GM19324 (cell line): ENCODE measurements around the gene CCZ1.
"Not testable (repeated sequence)": the region's sequence is repeated elsewhere in the genome, so short reads cannot be mapped to it uniquely, and the experiment has no call there.

ENCODE experiments used
- ATAC-seq: cut with Tn5 transposase; IDR thresholded peaks from one replicate; pipeline ENCODE4 v1.9.1; 2021; ENCODE audit warnings: mild to moderate bottlenecking, moderate library complexity; ENCODE audit not compliant: unreplicated experiment, low FRiP score

Gene CCZ1

DNA sequence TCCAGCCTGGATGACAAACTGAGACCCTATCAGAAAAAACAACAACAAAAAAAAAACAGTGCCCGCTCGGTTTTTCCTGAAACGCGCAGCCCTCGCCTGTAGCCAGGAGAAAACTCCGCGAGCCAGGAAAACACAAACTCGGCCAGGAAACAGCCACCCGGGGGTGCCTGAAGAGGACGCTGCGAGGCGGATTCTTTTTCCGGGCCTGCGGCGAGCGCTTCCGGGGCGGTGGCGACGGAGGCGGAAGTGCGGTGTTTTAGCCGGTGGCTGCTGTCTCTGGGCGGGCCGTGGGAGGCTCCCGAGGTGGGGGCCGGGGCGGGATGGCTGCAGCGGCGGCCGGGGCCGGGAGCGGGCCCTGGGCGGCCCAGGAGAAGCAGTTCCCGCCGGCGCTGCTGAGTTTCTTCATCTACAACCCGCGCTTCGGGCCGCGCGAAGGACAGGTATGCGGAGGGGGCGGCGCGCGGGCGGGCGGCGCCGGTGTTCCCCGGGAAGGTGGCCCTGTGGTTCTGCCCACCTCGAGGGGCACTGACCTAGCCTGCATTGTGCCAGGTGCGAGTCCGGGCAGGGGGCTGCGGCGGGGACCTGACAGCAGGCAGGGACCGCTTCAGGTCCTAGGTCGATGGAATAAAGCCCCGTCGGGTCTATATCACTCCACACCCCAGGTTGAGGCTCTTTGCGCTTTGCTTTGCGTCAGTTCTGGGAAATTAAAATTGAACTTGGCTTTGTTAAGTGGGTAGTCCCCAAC lies at the start of gene CCZ1:
TSS of gene CCZ1 (plus strand) at position 254 of the 745 bp plus-strand sequence. CDS start at position 321, 67 bp downstream.
- peak; percentile 80 for ATAC-seq

DNA sequence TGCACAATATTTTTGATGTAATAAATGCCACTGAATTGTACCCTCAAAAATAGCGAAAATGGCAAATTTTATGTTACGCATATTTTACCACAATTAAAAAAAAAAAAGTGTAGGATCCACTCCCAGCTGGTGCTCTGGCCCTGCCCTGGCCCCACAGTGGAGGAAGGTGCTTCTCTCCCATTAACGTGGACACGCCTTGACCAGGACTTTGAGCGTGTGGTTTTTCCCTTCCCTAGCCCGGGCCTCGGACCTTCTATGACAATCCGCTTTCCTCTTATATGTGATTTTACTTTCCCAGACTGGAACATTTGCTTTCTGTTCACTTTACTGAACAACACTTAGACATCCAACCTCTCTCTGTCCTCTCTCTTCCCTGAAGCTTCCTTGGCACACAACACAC lies 47.6 kb upstream of the CCZ1 start:
- ATAC-seq = no peak

- no peak for ATAC-seq
These were observed 43.8 kb upstream of the CCZ1 start for GRCh38 chr7:5854738-5855137.

DNA sequence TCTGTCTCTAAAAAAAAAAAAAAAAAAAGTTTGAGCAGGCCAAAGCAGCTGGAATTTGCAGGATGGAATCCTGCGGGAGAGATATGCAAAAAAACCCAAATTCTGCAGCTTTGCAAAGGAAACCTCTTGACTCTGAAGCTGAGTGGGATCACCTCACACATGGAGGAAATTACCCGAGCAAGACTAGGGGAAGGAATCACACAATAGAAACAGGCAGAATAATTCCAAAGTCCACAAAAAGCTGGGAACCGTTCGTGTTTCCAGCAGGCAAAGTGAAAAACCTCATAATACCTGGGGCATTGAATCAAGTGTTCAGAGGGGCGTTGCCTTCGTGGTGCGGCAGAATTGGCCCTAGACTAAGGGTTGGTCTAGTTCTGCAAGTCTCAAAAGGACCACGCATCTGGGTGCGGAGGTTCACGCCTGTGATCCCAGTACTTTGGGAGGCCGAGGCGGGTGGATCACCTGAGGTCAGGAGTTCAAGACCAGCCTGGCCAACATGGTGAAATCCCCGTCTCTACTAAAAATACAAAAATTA lies 41.4 kb upstream of the CCZ1 start:
- not testable (repeated sequence) for ATAC-seq

- not testable (repeated sequence) for ATAC-seq
These were observed 40.0 kb upstream of the CCZ1 start for GRCh38 chr7:5858494-5858893.

- not testable (repeated sequence) for ATAC-seq
These were observed 37.3 kb upstream of the CCZ1 start for GRCh38 chr7:5861281-5861680.

- not testable (repeated sequence) for ATAC-seq
These were observed 35.7 kb upstream of the CCZ1 start for GRCh38 chr7:5862753-5863366.

- not testable (repeated sequence) for ATAC-seq
These were observed 33.1 kb upstream of the CCZ1 start for GRCh38 chr7:5865279-5865931.

- no peak for ATAC-seq
These were observed 31.5 kb upstream of the CCZ1 start for GRCh38 chr7:5867060-5867459.

GRCh38 chr7:5868928-5869341 lies 29.6 kb upstream of the CCZ1 start:
- not testable (repeated sequence) for ATAC-seq

GRCh38 chr7:5869691-5870090 lies 28.8 kb upstream of the CCZ1 start:
- no peak for ATAC-seq

GRCh38 chr7:5870311-5870710 lies 28.2 kb upstream of the CCZ1 start:
- no peak for ATAC-seq

DNA sequence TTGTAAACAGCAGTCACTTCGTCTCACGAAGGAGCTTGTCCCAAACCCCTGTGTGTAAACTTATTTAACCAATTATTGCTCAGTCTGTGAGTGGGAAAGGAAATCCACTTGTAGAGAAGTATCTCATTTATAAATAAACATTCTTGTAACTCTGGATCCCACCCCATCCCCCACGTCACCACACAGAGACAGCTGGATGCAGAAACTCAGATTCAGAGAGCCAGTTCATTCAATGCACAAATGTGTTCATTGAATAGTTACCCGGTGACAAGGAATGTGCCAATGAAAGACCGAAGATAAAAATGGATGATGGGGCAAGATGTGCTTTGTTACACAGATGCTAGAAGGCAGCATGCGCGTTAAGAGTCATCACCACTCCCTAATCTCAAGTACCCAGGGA lies 26.2 kb upstream of the CCZ1 start:
- ATAC-seq = no peak

DNA sequence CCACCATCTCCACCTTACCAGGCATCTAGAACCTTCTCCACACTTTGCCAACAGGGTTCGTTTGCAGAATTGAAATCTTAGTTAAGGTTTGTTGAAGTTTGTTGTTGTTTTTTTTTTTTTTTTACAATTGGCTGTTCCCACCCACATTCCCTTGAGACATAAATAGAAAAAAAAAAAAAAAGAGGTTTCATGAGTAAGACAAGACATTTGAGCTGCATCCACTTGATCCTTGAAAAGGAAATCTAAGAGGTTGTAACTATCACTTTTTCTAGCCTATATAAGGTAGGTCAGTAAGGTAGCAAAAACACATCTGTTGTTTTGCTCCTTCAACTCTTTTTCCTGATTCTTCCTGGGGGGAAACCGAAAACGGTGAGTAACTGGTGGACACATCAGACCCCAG lies 18.9 kb upstream of the CCZ1 start:
- not testable (repeated sequence) for ATAC-seq

DNA sequence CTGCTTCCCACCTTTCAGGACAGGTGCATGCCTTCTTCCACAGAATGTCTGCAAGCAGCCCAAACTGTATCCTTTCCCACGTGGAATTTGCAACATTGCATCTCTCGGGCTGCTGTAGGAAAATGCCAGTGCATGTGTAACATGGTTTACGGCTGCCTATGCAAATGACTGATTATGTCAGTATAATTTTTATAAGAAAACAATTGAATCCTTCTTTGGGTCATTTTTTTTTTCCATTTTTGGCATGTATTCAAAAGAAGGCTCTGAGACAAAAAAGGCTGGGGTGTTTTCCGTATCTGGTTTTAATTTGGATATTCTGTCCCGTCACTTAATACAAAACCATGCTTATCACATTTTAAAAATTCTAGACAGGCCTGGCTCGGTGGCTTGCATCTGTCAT lies 18.4 kb upstream of the CCZ1 start:
- ATAC-seq = not testable (repeated sequence)

DNA sequence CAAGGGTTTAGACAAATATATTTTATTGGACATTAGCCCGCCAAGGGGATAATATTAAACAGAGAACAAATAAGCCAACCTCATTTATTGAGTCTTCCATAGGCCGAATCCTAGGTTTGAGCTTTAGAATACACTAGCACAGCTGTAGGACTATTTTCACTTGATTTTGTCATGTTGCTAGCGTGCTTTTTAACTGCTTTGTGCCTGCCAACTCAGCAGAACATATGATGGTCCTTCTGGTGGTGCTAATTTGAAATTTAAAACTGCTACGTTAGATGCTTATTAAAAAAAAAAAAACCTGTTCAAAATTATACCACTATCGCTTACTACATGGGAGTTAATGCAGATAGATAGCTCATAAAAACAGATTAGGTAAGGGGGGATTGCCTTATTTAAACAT lies 14.1 kb upstream of the CCZ1 start:
- ATAC-seq = not testable (repeated sequence)

DNA sequence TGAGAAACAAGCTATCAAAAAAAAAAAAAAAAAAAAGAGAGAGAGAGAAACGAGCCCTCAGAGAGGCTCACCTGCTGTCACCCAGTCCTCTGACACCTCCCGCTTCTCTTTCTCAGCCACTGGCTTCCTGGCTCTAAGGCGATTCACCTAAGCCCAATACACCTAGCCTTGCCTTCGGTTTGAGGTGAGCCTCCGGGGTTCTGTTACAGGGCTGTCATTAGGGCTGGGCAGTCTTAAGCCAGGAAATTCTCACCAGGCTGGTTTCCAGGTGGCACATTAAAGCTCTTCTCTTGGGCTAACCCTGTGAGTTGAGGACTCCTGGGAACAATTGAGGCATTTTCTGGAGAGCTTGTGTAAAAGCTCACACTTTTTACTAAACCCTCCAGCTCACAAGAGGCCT lies 10.5 kb upstream of the CCZ1 start:
- ATAC-seq = not testable (repeated sequence)

DNA sequence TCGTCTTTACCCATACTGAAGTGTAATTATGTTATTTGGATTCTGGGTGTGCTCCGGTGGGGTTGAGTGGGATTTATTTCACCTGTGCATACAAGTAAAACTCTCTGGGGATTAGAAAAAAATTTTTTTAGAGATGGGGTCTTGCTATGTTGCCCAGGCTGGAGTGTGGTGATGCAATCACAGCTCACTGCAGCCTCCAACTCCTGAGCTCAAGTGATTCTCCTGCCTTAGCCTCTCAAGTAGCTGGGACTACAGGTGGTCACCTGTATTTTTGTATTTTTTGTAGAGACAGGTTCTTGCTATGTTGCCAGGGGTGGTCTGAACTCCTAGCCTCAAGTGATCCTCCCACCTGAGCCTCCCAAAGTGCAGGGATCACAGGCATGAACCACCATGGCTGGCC lies 8.3 kb upstream of the CCZ1 start:
- not testable (repeated sequence) for ATAC-seq

DNA sequence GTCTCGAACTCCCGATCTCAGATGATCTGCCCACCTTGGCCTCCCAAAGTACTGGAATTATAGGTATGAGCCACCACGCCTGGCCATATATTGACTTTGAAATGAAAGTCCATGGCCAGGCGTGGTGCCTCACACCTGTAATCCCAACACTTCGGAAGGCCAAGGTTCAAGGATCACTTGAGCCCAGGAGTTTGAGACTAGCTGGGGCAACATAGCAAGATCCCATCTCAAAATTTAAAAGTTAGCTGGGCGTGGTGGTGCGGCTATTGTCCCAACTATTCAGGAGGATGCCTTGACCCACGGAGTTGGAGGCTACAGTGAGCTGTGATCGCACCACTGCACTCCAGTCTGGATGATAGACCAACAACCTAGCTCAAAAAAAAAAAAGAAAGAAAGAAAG lies 6.0 kb upstream of the CCZ1 start:
- no peak for ATAC-seq

- not testable (repeated sequence) for ATAC-seq
These were observed 1.1 kb upstream of the CCZ1 start for GRCh38 chr7:5897369-5897919.

DNA sequence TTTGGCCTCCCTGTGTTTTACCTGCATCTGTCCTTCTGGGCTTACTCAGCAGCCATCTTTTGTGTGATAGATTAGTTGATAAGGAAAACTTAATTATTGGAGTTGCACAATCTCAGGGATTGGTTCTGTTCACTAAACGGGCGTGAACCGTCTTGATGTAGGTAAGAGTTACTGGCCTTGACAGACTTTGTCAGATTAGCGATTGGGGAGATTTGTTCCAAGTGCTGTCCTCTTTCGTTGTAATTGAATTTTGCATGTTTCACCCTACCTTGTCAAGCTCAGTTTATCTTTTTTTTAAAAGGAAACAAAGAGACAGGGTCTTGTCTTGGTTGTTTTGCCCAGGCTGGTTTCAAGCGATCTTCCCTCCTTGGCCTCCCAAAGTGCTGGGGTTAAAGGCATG lies 4.5 kb downstream of the CCZ1 start:
- ATAC-seq = not testable (repeated sequence)
